Spleen (tissue), 7 donors: Measurements from ENCODE around the gene PAFAH2.

Experiments used
- POLR2A ChIP-seq, 3 donors: fragments of 450-650 bp; IDR thresholded peaks; one replicate each; pipeline ENCODE4 v1.5.1; 2017; ENCODE audit warnings: antibody characterized with exemption in 3 of 3, mild to moderate bottlenecking in 1 of 3
- TF ChIP-seq, protein P1 (sequence below), 11 experiments: fragments of 200-600 bp in 7 of 11; fragments of 450-650 bp in 4 of 11; sonication (generic) in 4 of 11; IDR thresholded peaks in 8 of 11; conservative IDR thresholded peaks in 3 of 11; 1 replicate in 7 of 11; 2 replicates in 4 of 11; pipeline versions ENCODE4 v1.4.0 to v1.8.0; 2016 to 2021; ENCODE audit warnings: antibody characterized with exemption in 11 of 11, inconsistent platforms in 4 of 11, mild to moderate bottlenecking in 1 of 11
- donor health status: DM: no; HTN: no; CAD: no; lungs with moderate emphysema.
- donor health status: DM: no; HTN: no; CAD: no.
- donor health status: DM: no; HTN: no; CAD: no.

DNA sequence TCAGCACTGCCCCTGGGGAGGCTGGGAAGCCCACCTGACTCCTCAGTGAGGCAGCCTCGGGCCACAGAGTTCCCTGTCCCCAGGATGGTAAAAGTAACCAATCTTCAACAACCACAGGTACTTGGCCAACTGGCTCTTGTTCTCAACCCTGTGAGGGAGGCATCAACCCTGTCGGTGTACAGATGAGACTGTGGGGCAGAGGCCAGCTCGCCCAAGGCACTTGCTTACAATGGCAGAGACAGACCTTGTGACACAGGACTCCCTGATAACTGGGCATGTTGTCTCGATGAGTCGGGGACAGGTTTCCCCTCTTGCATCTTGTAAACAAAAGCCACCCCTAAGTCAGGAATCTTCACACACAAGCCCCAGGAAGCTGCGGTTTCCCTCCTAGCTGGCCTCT, 40.0 kb upstream of the PAFAH2 start:
- TF ChIP-seq, protein P1, sequence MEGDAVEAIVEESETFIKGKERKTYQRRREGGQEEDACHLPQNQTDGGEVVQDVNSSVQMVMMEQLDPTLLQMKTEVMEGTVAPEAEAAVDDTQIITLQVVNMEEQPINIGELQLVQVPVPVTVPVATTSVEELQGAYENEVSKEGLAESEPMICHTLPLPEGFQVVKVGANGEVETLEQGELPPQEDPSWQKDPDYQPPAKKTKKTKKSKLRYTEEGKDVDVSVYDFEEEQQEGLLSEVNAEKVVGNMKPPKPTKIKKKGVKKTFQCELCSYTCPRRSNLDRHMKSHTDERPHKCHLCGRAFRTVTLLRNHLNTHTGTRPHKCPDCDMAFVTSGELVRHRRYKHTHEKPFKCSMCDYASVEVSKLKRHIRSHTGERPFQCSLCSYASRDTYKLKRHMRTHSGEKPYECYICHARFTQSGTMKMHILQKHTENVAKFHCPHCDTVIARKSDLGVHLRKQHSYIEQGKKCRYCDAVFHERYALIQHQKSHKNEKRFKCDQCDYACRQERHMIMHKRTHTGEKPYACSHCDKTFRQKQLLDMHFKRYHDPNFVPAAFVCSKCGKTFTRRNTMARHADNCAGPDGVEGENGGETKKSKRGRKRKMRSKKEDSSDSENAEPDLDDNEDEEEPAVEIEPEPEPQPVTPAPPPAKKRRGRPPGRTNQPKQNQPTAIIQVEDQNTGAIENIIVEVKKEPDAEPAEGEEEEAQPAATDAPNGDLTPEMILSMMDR (IDR thresholded peaks at IDR 0.05 in 8 of 11, conservative IDR thresholded peaks at IDR 0.05 in 3 of 11) = no peak
- TF ChIP-seq POLR2A (IDR thresholded peaks at IDR 0.05) = no peak
